Thymus (tissue), 11 donors: ENCODE results near the gene CABP7. TPM values are rescaled to one million over a fixed set of nuclear protein-coding genes. Genes with fewer than 3 reads are reported as not detected.
A peak's percentile ranks its signal among the peaks of the same experiment; 100 is the strongest.

Source experiments
- DNase-seq, 9 donors: peaks; one replicate each; pipeline ENCODE4 v3.0.0-alpha.2; 2013; ENCODE audit warnings: low spot score in 9 of 9, low read depth in 6 of 9, missing footprints in 1 of 9
- H3K27ac ChIP-seq, 2 donors: one replicate each; pipeline ENCODE4 v1.5.1; 2013; ENCODE audit warnings: control low read depth in 1 of 2, low read depth in 1 of 2, low read length in 1 of 2, mild to moderate bottlenecking in 1 of 2, moderate library complexity in 1 of 2
- H3K27me3 ChIP-seq, 2 donors: one replicate each; pipeline ENCODE4 v1.5.1; 2013; ENCODE audit warnings: low read length in 1 of 2; ENCODE audit not compliant: control insufficient read depth in 2 of 2, insufficient read depth in 1 of 2
- H3K36me3 ChIP-seq, 2 donors: one replicate each; pipeline ENCODE4 v1.5.1; 2013; ENCODE audit warnings: low read length in 1 of 2, mild to moderate bottlenecking in 1 of 2, moderate library complexity in 1 of 2; ENCODE audit not compliant: control insufficient read depth in 2 of 2, insufficient read depth in 2 of 2
- H3K4me1 ChIP-seq, 2 donors: one replicate each; pipeline ENCODE4 v1.5.1; 2013; ENCODE audit warnings: low read length in 2 of 2; ENCODE audit not compliant: control insufficient read depth in 2 of 2, insufficient read depth in 2 of 2
- H3K4me3 ChIP-seq, 2 donors: one replicate each; pipeline ENCODE4 v1.5.1; 2013; ENCODE audit warnings: low read length in 2 of 2, control low read depth in 1 of 2, mild to moderate bottlenecking in 1 of 2
- H3K9me3 ChIP-seq, 2 donors: one replicate each; pipeline ENCODE4 v1.5.1; 2013; ENCODE audit warnings: low read length in 1 of 2, mild to moderate bottlenecking in 1 of 2; ENCODE audit not compliant: control insufficient read depth in 2 of 2, insufficient read depth in 1 of 2
- WGBS: extraction: QIAGEN DNeasy Blood & Tissue Kit; methylation state at CpG from one replicate; pipeline ENCODE4 v1.1.7; 2013; 5-methylcytosine and 5-hydroxymethylcytosine counted together
- polyA plus RNA-seq: library from polyadenylated mRNA; stranded (reverse); fragments of 200-250 nt; gene quantifications from one replicate; pipeline ENCODE4 v1.2.3, GENCODE V29; 2013
- total RNA-seq: library from RNA; stranded (reverse); fragments of 120-200 nt; gene quantifications from one replicate; pipeline ENCODE4 v1.2.4, GENCODE V29; 2013
- donor health status: healthy.

The CABP7 gene
- total and polyA plus RNA-seq, 2 donors, result 0.14 to 0.52 TPM

DNA sequence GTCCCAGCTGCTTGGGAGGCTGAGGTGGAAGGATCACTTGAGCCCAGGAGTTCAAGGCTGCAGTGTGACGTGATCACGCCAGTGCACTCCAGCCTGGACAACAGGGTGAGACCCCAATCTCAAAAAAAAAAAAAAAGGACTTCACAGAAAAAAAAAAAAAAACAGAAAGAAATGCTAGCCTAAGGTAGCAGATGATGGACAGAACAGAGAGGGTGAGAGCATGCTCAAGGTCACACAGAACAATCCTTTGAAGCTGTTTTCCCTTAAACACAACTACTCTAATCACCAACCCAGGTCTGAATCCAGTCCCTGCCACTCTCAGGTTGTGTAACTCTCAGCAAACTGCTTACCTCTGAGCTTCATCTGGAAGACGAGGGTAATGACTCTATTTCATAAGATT lies 37.3 kb downstream of the CABP7 start:
- Histone ChIP-seq H3K4me1 (no peaks in the 10 kb centered on the region), H3K36me3 (peaks cover 0 to 7% of the 10 kb centered on the region in 2 donors), H3K27ac (no peak overlapping the region), H3K4me3 (no peak overlapping the region), H3K27me3 (no peaks in the 10 kb centered on the region), H3K9me3 (no peaks in the 10 kb centered on the region)
- DNase-seq, result no peak
- WGBS, result 97% methylated on average over 3 of the region's 3 CpGs

DNA sequence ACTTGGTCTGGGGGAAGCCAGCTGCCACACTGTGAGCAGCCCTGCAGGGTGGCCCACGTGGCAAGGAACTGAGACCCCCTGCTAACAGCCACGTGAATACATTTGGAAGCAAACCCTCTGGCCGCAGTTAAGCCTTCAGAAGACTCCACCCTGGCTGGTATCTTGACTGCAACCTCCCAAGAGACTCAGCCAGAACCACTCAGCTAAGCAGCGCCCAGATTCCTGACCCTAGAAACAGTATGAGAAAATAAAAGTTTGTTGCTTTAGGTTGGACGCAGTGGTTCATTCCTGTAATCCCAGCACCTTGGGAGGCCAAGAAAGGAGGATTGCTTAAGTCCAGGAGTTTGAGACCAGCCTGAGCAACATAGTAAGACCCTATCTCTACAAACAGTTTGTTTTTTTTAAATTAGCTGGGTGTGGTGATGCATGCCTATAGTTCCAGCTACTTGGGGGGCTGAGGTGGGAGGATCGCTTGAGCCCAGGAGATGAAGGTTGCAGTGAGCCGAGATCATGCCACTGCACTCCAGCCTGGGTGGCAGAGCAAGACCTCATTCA lies 38.3 kb downstream of the CABP7 start:
- H3K36me3 ChIP-seq, result peaks cover 0 to 7% of the 10 kb centered on the region in 2 donors
- no peak overlapping the region for H3K27ac ChIP-seq
- no peaks in the 10 kb centered on the region for H3K27me3 ChIP-seq
- no peaks in the 10 kb centered on the region for H3K4me1 ChIP-seq
- DNase-seq, result no peak
- no peak overlapping the region for H3K4me3 ChIP-seq
- no peaks in the 10 kb centered on the region for H3K9me3 ChIP-seq
- 96% methylated on average over 7 of the region's 7 CpGs for WGBS

DNA sequence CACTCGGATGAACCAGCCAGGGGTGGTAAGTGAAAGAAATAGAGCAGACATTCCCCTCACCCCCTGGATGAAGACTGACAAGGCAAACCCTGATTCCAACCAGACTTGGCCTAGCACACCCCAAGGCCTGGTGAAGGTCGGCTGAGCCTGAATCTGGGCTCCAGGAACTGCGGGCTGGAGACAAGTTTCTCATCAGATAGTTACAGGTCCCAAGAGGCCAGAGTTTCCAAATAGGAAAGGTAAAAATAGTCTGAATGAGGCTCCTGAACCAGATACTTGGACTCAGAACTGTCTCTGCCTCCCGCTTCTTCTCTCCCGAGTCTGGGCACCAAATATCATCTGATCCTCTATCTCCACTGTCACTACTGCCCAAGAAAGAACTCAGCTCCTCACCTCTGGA lies 39.2 kb downstream of the CABP7 start:
- H3K4me1 ChIP-seq, result no peaks in the 10 kb centered on the region
- no peak for DNase-seq
- H3K36me3 ChIP-seq, result peaks cover 0 to 4% of the 10 kb centered on the region in 2 donors
- H3K27me3 ChIP-seq, result no peaks in the 10 kb centered on the region
- no peaks in the 10 kb centered on the region for H3K9me3 ChIP-seq
- H3K27ac ChIP-seq, result no peak overlapping the region
- WGBS, result 97% methylated on average over 5 of the region's 5 CpGs
- H3K4me3 ChIP-seq, result no peak overlapping the region

DNA sequence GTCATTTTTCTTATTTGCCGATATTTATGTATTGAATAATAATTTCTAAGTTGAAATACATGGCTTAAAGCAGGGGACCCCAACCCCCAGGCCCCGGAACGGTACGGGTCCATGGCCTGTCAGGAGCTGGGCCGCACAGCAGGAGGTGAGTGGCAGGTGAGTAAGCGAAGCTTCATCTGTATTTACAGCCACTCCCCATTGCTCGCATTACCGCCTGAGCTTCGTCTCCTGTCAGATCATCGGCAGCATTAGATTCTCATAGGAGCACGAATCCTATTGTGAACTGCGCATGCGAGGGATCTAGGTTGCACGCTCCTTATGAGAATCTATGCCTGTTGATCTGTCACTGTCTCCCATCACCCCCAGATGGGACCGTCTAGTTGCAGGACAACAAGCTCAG lies 42.5 kb downstream of the CABP7 start:
- no peaks in the 10 kb centered on the region for H3K9me3 ChIP-seq
- H3K4me1 ChIP-seq, result peaks cover 3 to 9% of the 10 kb centered on the region in 2 donors
- H3K36me3 ChIP-seq, result no peaks in the 10 kb centered on the region
- DNase-seq, result no peak
- no peak overlapping the region for H3K27ac ChIP-seq
- H3K4me3 ChIP-seq, result no peak overlapping the region
- WGBS, result 97% methylated on average over 15 of the region's 15 CpGs
- H3K27me3 ChIP-seq, result no peaks in the 10 kb centered on the region

DNA sequence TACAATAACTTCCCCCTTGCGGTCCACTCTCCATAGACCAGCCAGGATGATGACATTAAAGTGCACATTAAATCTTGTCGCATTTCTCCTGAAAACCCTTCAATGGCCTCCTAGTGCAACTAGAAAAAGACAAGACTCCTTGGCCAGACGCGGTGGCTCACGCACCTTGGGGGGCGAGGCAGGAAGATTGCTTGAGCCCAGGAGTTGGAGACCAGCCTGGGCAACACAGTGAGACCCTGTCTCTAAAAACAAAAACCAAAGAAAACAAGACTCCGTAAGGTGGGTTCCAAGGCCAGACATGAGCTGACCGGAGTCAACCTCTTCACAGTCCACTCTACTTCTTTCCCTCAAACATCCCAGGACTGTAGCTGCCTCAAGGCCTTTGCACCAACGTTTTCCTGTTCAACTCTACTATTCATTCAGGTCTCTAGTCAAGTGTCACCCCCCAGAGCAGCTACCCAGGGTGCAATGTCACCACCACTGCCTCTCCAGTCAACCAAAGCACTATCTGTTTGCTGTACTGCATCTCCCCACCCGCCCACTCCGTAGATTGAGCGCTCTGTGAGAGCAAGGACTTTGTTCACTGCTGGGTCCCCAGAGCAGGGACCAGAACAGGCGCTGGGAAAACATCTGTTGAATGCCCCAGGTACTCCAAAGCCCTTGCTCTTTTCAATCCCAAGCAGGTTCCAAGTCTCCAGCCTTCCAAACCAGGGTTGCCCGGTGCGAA lies 46.3 kb downstream of the CABP7 start:
- Histone ChIP-seq H3K4me1 (peaks cover 11 to 16% of the 10 kb centered on the region in 2 donors), H3K9me3 (no peaks in the 10 kb centered on the region), H3K27me3 (no peaks in the 10 kb centered on the region), H3K36me3 (peaks cover 16 to 20% of the 10 kb centered on the region in 2 donors), H3K27ac (peak overlapping the region; percentile 77 to 86), H3K4me3 (peak overlapping the region; percentile 87 to 94)
- DNase-seq, result peak in 3 of 9 donors; percentile 8 to 54 (median 28)
- WGBS, result 60% methylated on average over 15 of the region's 15 CpGs

DNA sequence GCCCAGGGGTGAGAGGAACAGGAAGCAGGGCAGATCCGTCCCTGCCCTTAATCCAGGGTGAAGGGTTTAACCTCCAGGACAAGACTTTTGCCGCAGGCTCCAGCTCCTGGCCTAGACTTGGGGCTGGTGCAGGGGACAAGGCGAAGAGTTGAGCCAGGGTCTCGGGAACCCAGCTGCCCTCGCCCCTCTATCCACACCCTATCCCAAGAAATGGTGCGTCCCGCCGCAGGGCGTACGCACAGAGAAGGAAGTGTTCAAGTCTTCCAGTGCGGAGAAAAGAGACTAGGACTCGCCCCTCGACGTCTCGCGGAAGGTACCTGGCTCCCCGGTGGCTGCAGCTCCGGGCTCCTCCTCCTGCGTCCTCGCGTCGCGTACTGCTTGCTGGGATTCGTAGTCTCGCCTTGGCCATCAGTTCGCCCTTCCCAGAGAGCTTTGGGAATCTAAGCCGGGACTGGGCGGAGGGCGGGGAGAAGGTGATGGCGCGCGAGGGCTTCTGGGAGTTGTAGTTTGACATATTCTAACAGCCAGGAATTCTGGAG lies 46.9 kb downstream of the CABP7 start, which contains the start of gene ZMAT5:
ZMAT5 (minus strand) TSS at position 376 of the 539 bp plus-strand sequence. CDS start 18,463 bp downstream, outside the sequence.
- Histone ChIP-seq H3K4me1 (peaks cover 11 to 16% of the 10 kb centered on the region in 2 donors), H3K4me3 (peak within 1 kb of the TSS; percentile 87 to 94), H3K9me3 (no peaks in the 10 kb centered on the region), H3K36me3 (peaks cover 16 to 20% of the 10 kb centered on the region in 2 donors), H3K27ac (peak within 1 kb of the TSS; percentile 77 to 86), H3K27me3 (no peaks in the 10 kb centered on the region)
- WGBS, result under 1% methylated on average over 32 of the region's 32 CpGs
- DNase-seq, result peak; percentile 83 to 98 (median 95)

DNA sequence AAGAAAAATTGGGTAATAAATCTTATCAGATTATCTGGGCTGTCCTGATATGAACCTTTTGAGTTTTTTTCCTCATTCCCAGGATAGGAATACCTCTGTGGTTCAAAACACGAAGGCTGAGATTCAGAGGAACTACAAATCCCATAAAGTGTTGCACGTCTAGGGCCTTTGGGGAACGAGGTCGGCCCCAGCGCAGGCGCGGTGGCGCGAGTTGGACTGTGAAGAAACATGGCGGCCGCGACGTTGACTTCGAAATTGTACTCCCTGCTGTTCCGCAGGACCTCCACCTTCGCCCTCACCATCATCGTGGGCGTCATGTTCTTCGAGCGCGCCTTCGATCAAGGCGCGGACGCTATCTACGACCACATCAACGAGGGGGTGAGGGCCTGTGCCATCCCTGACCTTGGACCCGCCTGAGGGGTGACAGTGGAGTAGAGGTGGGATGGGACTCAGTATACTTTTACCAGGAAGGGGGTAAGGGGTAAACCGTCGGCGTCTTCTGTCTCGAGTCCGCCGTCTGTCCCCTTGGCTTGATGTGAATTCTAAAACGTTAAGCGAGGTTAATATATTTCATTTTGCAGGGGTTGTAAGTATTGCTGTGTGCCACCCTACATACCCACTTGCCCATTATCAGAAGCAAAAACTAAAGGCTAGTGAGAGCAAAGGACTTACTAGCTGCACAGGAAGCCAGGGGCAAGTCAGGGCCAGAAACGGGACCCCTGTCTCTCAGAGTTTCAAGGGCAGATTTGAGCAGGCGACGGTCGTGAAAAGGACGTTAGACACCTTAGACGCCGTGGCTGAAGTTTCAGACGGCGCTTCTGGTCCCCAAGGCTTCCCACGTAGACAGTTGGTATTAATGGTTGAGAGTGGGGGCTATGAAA lies 47.6 kb downstream of the CABP7 start, which contains the start of gene UQCR10:
UQCR10 (plus strand) TSS at position 199 of the 881 bp plus-strand sequence; CDS start at position 229, 30 bp downstream.
- under 1% methylated on average over 46 of the region's 46 CpGs for whole genome bisulfite sequencing
- DNase-seq, result peak; percentile 82 to 96 (median 91)
- no peaks in the 10 kb centered on the region for H3K27me3 ChIP-seq

DNA sequence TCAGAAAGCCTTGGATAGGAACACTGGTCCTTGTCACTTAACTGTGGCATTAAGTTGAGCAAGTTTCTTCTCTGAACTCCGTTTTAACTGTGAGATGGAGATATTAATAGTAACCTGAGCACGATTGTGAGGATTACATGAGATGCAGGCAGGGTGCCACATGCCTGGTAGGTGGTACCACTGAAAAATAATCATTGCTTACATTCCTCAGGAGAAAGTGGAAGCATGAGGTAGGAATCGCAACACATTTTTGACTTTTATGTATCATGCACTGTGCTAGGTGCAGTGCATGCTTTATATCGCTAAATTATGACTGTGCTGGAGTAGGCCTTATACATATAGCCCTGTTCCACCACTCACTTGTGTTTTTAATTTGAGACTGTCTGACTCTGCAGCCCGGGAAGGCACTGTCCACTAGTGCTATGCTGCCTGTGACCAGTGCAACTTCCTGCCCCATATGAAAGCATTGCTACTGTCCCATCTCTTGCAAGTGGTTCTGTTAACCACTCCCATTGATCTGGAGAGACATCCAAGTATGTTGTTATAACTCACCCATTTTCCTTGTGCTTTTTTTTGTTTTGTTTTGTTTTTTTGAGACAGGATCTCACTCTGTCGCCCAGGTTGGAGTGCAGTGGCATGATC lies 48.4 kb downstream of the CABP7 start:
- Histone ChIP-seq H3K27me3 (no peaks in the 10 kb centered on the region), H3K36me3 (peaks cover 19 to 20% of the 10 kb centered on the region in 2 donors), H3K4me3 (peak overlapping the region; percentile 87 to 94), H3K9me3 (no peaks in the 10 kb centered on the region), H3K4me1 (peaks cover 11 to 16% of the 10 kb centered on the region in 2 donors), H3K27ac (no peak overlapping the region)
- no peak for DNase-seq
- 63% methylated on average over 6 of the region's 6 CpGs for WGBS

More for the DNA sequence above, 47.6 kb downstream of the CABP7 start, which contains the start of gene UQCR10:
- peak within 1 kb of the TSS; percentile 77 to 86 for H3K27ac ChIP-seq
- H3K9me3 ChIP-seq, result no peaks in the 10 kb centered on the region
- H3K4me3 ChIP-seq, result peak within 1 kb of the TSS; percentile 87 to 94
- peaks cover 11 to 16% of the 10 kb centered on the region in 2 donors for H3K4me1 ChIP-seq
- peaks cover 18 to 20% of the 10 kb centered on the region in 2 donors for H3K36me3 ChIP-seq
